ENCODE measurements around the gene KASH5. TPM values are rescaled to one million over a fixed set of nuclear protein-coding genes. Genes with fewer than 3 reads are reported as not detected.

The KASH5 gene
- total RNA-seq, 1 experiment from 2014 or later: not detected

GRCh38 chr19:49432141-49433073 lies 44.4 kb downstream of the KASH5 start:
- CTCF ChIA-PET: no interaction called here
- Mint-ChIP-seq H3K36me3 (ENCODE audit: insufficient read depth, unreplicated experiment) (peaks cover 6% of the 10 kb centered on the region), H3K27me3 (ENCODE audit: unreplicated experiment) (peaks cover 96% of the 10 kb centered on the region), H3K27ac (ENCODE audit: unreplicated experiment) (no peak overlapping the region), H3K9me3 (ENCODE audit: low read depth, unreplicated experiment) (peaks cover 3% of the 10 kb centered on the region), H3K4me1 (ENCODE audit: low read depth, unreplicated experiment) (no peaks in the 10 kb centered on the region), H3K4me3 (ENCODE audit: low read depth, unreplicated experiment) (no peak overlapping the region)
- intact Hi-C loops (cut with micrococcal nuclease; ENCODE audit: unreplicated experiment): no loop called here
- TF ChIP-seq CTCF (IDR thresholded peaks at IDR 0.05; ENCODE audit: unreplicated experiment): no peak
- no peak for DNase-seq
- no TSS peak for BruUV-seq (replicated peaks)

GRCh38 chr19:49433240-49433901 lies 45.3 kb downstream of the KASH5 start:
- Mint-ChIP-seq H3K36me3 (ENCODE audit: insufficient read depth, unreplicated experiment) (peaks cover 6% of the 10 kb centered on the region), H3K4me1 (ENCODE audit: low read depth, unreplicated experiment) (no peaks in the 10 kb centered on the region), H3K9me3 (ENCODE audit: low read depth, unreplicated experiment) (peaks cover 3% of the 10 kb centered on the region), H3K27me3 (ENCODE audit: unreplicated experiment) (peaks cover 96% of the 10 kb centered on the region), H3K4me3 (ENCODE audit: low read depth, unreplicated experiment) (no peak overlapping the region), H3K27ac (ENCODE audit: unreplicated experiment) (no peak overlapping the region)
- CTCF ChIA-PET: no interaction called here
- TF ChIP-seq CTCF (IDR thresholded peaks at IDR 0.05; ENCODE audit: unreplicated experiment): no peak
- DNase-seq: no peak
- no TSS peak for BruUV-seq (replicated peaks)
- intact Hi-C loops (cut with micrococcal nuclease; ENCODE audit: unreplicated experiment): no loop called here

GRCh38 chr19:49434907-49435583 lies 47.0 kb downstream of the KASH5 start:
- H3K27me3 Mint-ChIP-seq (ENCODE audit: unreplicated experiment): peaks cover 96% of the 10 kb centered on the region
- H3K9me3 Mint-ChIP-seq (ENCODE audit: low read depth, unreplicated experiment): peaks cover 3% of the 10 kb centered on the region
- peaks cover 6% of the 10 kb centered on the region for H3K36me3 Mint-ChIP-seq (ENCODE audit: insufficient read depth, unreplicated experiment)
- TF ChIP-seq CTCF (IDR thresholded peaks at IDR 0.05; ENCODE audit: unreplicated experiment): no peak
- no peak for DNase-seq
- H3K4me3 Mint-ChIP-seq (ENCODE audit: low read depth, unreplicated experiment): no peak overlapping the region
- no TSS peak for BruUV-seq (replicated peaks)
- intact Hi-C loops (cut with micrococcal nuclease; ENCODE audit: unreplicated experiment): no loop called here
- CTCF ChIA-PET: interaction anchor here (1.1 kb wide), 1 partner anchor 11 kb away, joined by 3 read pairs; no protein-coding TSS in a partner anchor
- H3K4me1 Mint-ChIP-seq (ENCODE audit: low read depth, unreplicated experiment): no peaks in the 10 kb centered on the region
- H3K27ac Mint-ChIP-seq (ENCODE audit: unreplicated experiment): no peak overlapping the region

- peaks cover 4% of the 10 kb centered on the region for H3K4me1 Mint-ChIP-seq (ENCODE audit: low read depth, unreplicated experiment)
- intact Hi-C loops (cut with micrococcal nuclease; ENCODE audit: unreplicated experiment): no loop called here
- peaks cover 3% of the 10 kb centered on the region for H3K9me3 Mint-ChIP-seq (ENCODE audit: low read depth, unreplicated experiment)
- H3K36me3 Mint-ChIP-seq (ENCODE audit: insufficient read depth, unreplicated experiment): peaks cover 8% of the 10 kb centered on the region
- CTCF ChIA-PET: interaction anchor here (1.1 kb wide), 1 partner anchor 12 kb away, joined by 3 read pairs; no protein-coding TSS in a partner anchor
- peaks cover 96% of the 10 kb centered on the region for H3K27me3 Mint-ChIP-seq (ENCODE audit: unreplicated experiment)
- BruUV-seq (replicated peaks): no TSS peak
- no peak overlapping the region for H3K27ac Mint-ChIP-seq (ENCODE audit: unreplicated experiment)
- TF ChIP-seq CTCF (IDR thresholded peaks at IDR 0.05; ENCODE audit: unreplicated experiment): no peak
- no peak overlapping the region for H3K4me3 Mint-ChIP-seq (ENCODE audit: low read depth, unreplicated experiment)
- DNase-seq: no peak
These were observed 47.6 kb downstream of the KASH5 start for GRCh38 chr19:49435670-49436069.
